Measurements from ENCODE around the gene ZNF335. TPM values are rescaled to one million over a fixed set of nuclear protein-coding genes. Genes with fewer than 3 reads are reported as not detected.

The ZNF335 gene
- total and polyA plus RNA-seq, 2 of the 13 experiments (the other 11 are each of a cell fraction or from before 2014, with no cell fraction given): 9.7 to 13.7 TPM

- TF ChIP-seq ZNF687 (CRISPR knock-in tag; IDR thresholded peaks at IDR 0.05) (peak; percentile 93), ZNF782 (CRISPR knock-in tag; IDR thresholded peaks at IDR 0.05; ENCODE audit: borderline replicate concordance) (peak; percentile 92; the same call in 1 of the 2 replicates), ZNF101 (CRISPR knock-in tag; IDR thresholded peaks at IDR 0.05; ENCODE audit: borderline replicate concordance, low read depth) (0 out of 2 replicates have a peak, but pooled peaks have one; percentile 30), ZSCAN29 (CRISPR knock-in tag; conservative IDR thresholded peaks at IDR 0.05) (no peak; the same call in 1 of the 2 replicates), GMEB2 (CRISPR knock-in tag; IDR thresholded peaks at IDR 0.05; ENCODE audit: low read depth) (no peak; the same call in 1 of the 2 replicates), BRF2 (CRISPR knock-in tag; IDR thresholded peaks at IDR 0.05) (peak; percentile 29; the same call in 1 of the 2 replicates), ZBTB2 (CRISPR knock-in tag; IDR thresholded peaks at IDR 0.05; ENCODE audit: low read depth) (peak; percentile 93), ZKSCAN5 (CRISPR knock-in tag; IDR thresholded peaks at IDR 0.05) (no peak; the same call in none of the 2 replicates), IRF9 (CRISPR knock-in tag; IDR thresholded peaks at IDR 0.05; ENCODE audit: borderline replicate concordance) (no peak; the same call in 1 of the 2 replicates), ZNF383 (CRISPR knock-in tag; IDR thresholded peaks at IDR 0.05; ENCODE audit: borderline replicate concordance) (no peak), ETV5 (CRISPR knock-in tag; IDR thresholded peaks at IDR 0.05; ENCODE audit: borderline replicate concordance) (peak; percentile 82), ZNF335 (CRISPR knock-in tag; IDR thresholded peaks at IDR 0.05) (peak; percentile 99), BRCA1 (CRISPR knock-in tag; IDR thresholded peaks at IDR 0.05) (peak; percentile 84; the same call in 1 of the 2 replicates), TARDBP (CRISPR knock-in tag; IDR thresholded peaks at IDR 0.05) (peak; percentile 74), ZNF282 (IDR thresholded peaks at IDR 0.05; ENCODE audit: partially characterized antibody) (no peak), ZNF205 (CRISPR knock-in tag; IDR thresholded peaks at IDR 0.05) (peak; percentile 49), HMG20A (CRISPR knock-in tag; IDR thresholded peaks at IDR 0.05; ENCODE audit: borderline replicate concordance) (peak; percentile 23; the same call in 1 of the 2 replicates), ZBTB1 (CRISPR knock-in tag; IDR thresholded peaks at IDR 0.05; ENCODE audit: borderline replicate concordance) (peak; percentile 77), ZNF264 (CRISPR knock-in tag; IDR thresholded peaks at IDR 0.05) (peak; percentile 43; the same call in 1 of the 2 replicates), ADNP (CRISPR knock-in tag; IDR thresholded peaks at IDR 0.05) (no peak)
Observed at GRCh38 chr20:45971675-45972499, at the start of gene ZNF335 (continued).

Data from HepG2 (cell line).